Liver (tissue), 2 donors: ENCODE data around the gene MTURN.

Experiments used
- TF ChIP-seq, protein P1 (sequence below): fragments of 150-350 bp; IDR thresholded peaks from 2 replicates; pipeline ENCODE4 v1.5.1; 2017; ENCODE audit warnings: improper control_type of control experiment, low read depth, low read length; ENCODE audit not compliant: missing input control
- TF ChIP-seq, protein P2 (sequence below): IDR thresholded peaks from 2 replicates; pipeline ENCODE4 v1.6.1; 2016; ENCODE audit warnings: antibody characterized with exemption, mild to moderate bottlenecking
- donor health status: healthy.

GRCh38 chr7:30172451-30172850 lies 37.7 kb downstream of the MTURN start:
- TF ChIP-seq, protein P1, sequence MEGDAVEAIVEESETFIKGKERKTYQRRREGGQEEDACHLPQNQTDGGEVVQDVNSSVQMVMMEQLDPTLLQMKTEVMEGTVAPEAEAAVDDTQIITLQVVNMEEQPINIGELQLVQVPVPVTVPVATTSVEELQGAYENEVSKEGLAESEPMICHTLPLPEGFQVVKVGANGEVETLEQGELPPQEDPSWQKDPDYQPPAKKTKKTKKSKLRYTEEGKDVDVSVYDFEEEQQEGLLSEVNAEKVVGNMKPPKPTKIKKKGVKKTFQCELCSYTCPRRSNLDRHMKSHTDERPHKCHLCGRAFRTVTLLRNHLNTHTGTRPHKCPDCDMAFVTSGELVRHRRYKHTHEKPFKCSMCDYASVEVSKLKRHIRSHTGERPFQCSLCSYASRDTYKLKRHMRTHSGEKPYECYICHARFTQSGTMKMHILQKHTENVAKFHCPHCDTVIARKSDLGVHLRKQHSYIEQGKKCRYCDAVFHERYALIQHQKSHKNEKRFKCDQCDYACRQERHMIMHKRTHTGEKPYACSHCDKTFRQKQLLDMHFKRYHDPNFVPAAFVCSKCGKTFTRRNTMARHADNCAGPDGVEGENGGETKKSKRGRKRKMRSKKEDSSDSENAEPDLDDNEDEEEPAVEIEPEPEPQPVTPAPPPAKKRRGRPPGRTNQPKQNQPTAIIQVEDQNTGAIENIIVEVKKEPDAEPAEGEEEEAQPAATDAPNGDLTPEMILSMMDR, result no peak
- TF ChIP-seq, protein P2, sequence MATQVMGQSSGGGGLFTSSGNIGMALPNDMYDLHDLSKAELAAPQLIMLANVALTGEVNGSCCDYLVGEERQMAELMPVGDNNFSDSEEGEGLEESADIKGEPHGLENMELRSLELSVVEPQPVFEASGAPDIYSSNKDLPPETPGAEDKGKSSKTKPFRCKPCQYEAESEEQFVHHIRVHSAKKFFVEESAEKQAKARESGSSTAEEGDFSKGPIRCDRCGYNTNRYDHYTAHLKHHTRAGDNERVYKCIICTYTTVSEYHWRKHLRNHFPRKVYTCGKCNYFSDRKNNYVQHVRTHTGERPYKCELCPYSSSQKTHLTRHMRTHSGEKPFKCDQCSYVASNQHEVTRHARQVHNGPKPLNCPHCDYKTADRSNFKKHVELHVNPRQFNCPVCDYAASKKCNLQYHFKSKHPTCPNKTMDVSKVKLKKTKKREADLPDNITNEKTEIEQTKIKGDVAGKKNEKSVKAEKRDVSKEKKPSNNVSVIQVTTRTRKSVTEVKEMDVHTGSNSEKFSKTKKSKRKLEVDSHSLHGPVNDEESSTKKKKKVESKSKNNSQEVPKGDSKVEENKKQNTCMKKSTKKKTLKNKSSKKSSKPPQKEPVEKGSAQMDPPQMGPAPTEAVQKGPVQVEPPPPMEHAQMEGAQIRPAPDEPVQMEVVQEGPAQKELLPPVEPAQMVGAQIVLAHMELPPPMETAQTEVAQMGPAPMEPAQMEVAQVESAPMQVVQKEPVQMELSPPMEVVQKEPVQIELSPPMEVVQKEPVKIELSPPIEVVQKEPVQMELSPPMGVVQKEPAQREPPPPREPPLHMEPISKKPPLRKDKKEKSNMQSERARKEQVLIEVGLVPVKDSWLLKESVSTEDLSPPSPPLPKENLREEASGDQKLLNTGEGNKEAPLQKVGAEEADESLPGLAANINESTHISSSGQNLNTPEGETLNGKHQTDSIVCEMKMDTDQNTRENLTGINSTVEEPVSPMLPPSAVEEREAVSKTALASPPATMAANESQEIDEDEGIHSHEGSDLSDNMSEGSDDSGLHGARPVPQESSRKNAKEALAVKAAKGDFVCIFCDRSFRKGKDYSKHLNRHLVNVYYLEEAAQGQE, result no peak
